Choroid plexus epithelial cell (primary cell): ENCODE data around the gene PRKAG1.

Experiments used
- DNase-seq: peaks from one replicate; pipeline ENCODE4 v3.0.0-alpha.2; 2010; ENCODE audit warnings: low read depth
- H3K4me3 ChIP-seq: 2 replicates; pipeline ENCODE4 v1.5.1; 2011; ENCODE audit warnings: low read depth, mild to moderate bottlenecking, control low read depth, low read length, moderate library complexity
- TF ChIP-seq, protein P1 (sequence below): conservative IDR thresholded peaks from 2 replicates; pipeline ENCODE4 v1.5.1; 2011; ENCODE audit warnings: low read depth, mild to moderate bottlenecking, control low read depth, inconsistent platforms, low read length, moderate library complexity

The PRKAG1 gene

DNA sequence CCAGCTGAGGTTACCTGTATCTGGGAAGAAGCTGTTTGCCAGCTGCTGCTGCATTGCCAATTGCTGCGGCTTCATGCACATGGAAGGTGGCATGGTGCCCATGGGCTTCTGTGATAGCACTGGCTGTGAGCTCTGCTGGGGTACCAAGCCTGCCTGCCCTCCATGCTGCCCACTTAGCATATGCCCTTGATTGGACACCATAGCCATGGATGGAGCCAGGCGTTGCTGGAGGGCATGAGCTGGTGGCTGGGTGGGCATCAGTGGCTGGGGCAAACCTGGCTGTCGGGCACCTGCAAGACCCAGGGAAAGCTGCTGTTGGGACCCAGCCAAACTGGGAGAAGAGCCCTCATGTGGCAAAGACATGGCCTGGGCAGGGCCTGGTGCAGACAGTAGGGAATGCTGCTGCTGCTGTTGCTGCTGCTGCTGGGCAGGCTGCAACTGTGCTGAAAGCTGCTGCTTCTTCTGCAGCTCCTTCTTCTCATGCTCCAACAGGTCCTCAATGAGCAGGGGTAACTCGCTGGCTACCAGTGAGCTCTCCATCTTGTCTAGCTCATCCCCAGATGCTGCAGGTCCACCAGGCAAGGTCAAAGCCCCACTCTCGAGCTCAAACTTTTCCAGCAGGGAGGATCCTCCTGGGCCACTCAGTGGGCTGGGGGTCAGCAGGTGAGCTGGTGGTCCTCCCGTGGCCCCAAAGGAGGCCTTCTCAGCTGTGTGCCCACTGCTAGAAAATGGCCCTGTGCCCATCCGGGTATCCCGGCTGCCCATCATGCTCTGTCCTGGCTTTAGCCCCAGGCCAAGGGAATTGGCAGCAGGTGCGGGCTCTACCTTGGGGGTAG, 18.8 kb upstream of the PRKAG1 start:
- TF ChIP-seq, protein P1, sequence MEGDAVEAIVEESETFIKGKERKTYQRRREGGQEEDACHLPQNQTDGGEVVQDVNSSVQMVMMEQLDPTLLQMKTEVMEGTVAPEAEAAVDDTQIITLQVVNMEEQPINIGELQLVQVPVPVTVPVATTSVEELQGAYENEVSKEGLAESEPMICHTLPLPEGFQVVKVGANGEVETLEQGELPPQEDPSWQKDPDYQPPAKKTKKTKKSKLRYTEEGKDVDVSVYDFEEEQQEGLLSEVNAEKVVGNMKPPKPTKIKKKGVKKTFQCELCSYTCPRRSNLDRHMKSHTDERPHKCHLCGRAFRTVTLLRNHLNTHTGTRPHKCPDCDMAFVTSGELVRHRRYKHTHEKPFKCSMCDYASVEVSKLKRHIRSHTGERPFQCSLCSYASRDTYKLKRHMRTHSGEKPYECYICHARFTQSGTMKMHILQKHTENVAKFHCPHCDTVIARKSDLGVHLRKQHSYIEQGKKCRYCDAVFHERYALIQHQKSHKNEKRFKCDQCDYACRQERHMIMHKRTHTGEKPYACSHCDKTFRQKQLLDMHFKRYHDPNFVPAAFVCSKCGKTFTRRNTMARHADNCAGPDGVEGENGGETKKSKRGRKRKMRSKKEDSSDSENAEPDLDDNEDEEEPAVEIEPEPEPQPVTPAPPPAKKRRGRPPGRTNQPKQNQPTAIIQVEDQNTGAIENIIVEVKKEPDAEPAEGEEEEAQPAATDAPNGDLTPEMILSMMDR = no peak
- DNase-seq = no peak
- no peak overlapping the region for H3K4me3 ChIP-seq

DNA sequence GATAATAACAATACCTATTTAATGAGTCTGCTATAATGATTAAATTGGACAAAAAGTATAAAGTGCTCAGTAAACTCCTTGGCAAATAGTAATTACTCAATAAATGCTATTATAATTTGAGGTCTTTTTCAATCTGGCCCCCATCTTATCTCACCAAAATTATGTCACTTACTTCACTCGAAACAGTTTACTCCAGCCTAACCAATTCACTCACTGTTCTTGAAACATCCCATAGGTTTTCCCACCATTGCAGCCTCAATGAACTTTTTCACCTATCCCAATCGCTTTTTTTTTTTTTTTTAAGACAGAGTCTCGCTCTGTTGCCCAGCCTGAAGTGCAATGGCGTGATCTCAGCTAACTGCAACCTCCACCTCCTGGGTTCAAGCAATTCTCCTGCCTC, 17.5 kb upstream of the PRKAG1 start:
- DNase-seq = no peak
- TF ChIP-seq, protein P1 = no peak
- no peak overlapping the region for H3K4me3 ChIP-seq

DNA sequence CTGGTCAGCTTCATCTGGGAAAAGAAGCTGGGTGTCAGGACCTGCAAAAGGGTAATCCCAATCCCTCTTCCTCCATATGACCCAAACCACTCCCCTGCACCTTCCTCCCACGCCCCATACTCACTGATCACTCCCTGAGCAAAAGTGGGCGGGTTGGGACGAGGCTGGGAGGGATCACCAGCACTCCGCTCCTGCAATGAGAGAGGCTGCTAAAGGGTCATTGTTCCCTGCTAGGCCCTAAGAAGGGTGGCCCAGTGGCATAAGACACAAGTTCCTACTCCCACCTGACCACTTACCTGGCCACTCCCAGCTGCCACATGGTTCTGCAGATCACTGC, 15.7 kb upstream of the PRKAG1 start:
- TF ChIP-seq, protein P1 = no peak
- no peak overlapping the region for H3K4me3 ChIP-seq
- DNase-seq = no peak

DNA sequence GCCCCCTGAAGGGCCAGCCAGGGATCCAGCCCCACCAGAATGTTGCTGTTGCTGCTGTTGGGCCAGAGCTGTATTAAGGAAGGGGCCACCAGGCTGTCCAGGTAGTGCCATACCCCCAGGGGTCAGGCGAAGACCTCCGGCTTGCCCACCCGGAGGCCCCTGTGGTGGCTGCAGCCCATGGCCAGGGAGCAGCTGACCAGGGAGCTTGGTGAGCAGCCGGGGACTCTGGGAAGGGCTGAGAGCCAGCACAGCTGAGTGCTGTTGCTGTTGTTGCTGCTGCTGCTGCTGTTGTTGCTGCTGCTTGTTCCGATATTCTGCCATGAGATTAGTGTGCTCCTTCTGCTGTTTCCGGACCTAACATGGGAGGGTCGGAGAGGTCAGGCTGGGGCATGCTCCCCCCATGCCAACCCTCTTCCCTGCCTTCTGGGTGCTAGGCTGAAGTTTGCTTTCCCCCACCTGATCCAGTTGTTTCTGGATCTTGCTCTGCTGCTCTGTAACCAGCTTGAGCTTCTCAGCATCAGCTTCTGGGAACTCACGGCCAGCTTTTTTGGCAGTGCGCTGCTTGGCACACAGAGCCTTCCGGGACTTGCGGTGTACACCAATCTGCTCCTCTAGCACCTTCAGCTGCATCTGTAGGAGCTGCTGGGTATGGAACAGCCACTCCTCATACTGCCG, 15.2 kb upstream of the PRKAG1 start:
- TF ChIP-seq, protein P1 = no peak
- no peak overlapping the region for H3K4me3 ChIP-seq
- DNase-seq = no peak

DNA sequence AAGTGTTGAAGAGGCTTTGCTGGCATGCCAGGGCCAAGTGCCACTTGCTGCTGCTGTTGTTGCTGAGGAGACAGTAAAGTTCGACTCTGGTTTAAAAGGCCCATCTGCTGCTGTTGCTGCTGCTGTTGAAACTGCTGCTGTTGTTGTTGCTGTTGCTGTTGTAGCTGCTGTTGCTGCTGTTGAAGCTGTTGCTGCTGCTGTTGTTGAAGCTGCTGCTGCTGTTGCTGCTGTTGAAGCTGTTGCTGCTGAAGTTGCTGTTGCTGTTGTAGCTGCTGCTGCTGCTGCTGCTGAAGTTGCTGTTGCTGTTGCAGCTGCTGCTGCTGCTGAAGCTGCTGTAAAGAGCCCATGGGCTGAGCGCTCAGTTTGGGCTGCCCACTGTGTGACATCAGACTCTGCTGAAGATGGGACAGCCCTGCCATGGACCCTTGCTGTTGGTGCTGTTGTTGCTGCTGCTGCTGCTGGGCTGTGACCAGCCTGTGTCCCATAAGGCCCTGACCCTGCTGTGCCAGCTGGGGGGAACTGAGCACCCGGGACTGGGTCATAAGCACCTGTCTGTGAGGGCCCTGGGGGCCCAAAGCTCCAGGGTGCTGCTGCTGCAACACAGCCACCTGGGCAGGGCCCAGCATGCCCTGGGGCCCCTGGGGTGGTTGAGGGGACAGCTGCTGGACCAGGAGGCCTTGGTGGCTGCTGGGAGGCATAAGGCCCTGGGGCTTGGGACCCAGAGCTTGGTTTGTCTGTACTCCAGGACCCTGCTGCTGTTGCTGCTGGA, 14.3 kb upstream of the PRKAG1 start:
- no peak overlapping the region for H3K4me3 ChIP-seq
- TF ChIP-seq, protein P1 = no peak
- DNase-seq = no peak

DNA sequence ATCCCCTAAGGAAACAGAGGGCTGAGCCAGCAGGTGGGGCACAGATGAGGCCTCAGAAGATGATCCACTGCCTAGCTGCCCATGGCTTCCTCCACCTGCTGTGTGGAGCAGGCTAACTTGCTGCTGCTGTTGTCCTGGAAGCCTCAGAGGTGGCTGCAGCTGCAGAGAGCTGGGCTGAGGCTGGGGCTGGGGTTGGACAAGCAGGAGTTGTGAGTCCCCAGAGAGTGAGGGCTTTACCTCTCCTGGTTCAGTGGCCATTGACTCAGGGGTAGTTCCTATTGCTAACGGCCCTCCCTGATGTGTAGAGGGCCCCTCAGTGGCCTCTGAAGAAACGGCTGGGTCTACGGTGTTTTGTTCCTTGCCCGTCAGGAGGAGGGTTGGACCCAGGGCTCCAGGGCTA, 13.7 kb upstream of the PRKAG1 start:
- TF ChIP-seq, protein P1 = no peak
- no peak overlapping the region for H3K4me3 ChIP-seq
- DNase-seq = no peak
